ENCODE measurements around the gene IL36A. TPM values are rescaled to one million over a fixed set of nuclear protein-coding genes. Genes with fewer than 3 reads are reported as not detected.

The IL36A gene
- total RNA-seq, 3 donors from 2014 or later: not detected

- Histone ChIP-seq H3K4me1 (ENCODE audit: low read depth) (no peaks in the 10 kb centered on the region), H3K9me3 (no peaks in the 10 kb centered on the region), H3K36me3 (ENCODE audit: low read depth) (no peaks in the 10 kb centered on the region), H3K4me3 (no peak overlapping the region)
- DNase-seq: no peak
- no peak for TF ChIP-seq CTCF (IDR thresholded peaks at IDR 0.05)
- no peak for ATAC-seq
- intact Hi-C loops (cut with DNase I, micrococcal nuclease): no loop called here
These were observed 42.7 kb upstream of the IL36A start for GRCh38 chr2:112962308-112963175.

GRCh38 chr2:112967023-112967422, 38.2 kb upstream of the IL36A start:
- Histone ChIP-seq H3K4me1 (ENCODE audit: low read depth) (no peaks in the 10 kb centered on the region), H3K36me3 (ENCODE audit: low read depth) (no peaks in the 10 kb centered on the region), H3K9me3 (no peaks in the 10 kb centered on the region), H3K4me3 (no peak overlapping the region)
- ATAC-seq (no peak), DNase-seq (no peak)
- TF ChIP-seq CTCF (IDR thresholded peaks at IDR 0.05): no peak
- intact Hi-C loops (cut with DNase I, micrococcal nuclease): no loop called here

- Histone ChIP-seq H3K4me1 (ENCODE audit: low read depth) (no peaks in the 10 kb centered on the region), H3K4me3 (no peak overlapping the region), H3K36me3 (ENCODE audit: low read depth) (no peaks in the 10 kb centered on the region), H3K9me3 (no peaks in the 10 kb centered on the region)
- DNase-seq: no peak
- no peak for ATAC-seq
- intact Hi-C loops (cut with DNase I, micrococcal nuclease): no loop called here
- TF ChIP-seq CTCF (IDR thresholded peaks at IDR 0.05): no peak
These were observed 32.7 kb upstream of the IL36A start for GRCh38 chr2:112972423-112973086.

GRCh38 chr2:112973156-112973555, 32.1 kb upstream of the IL36A start:
- Histone ChIP-seq H3K36me3 (ENCODE audit: low read depth) (no peaks in the 10 kb centered on the region), H3K4me3 (no peak overlapping the region), H3K9me3 (no peaks in the 10 kb centered on the region), H3K4me1 (ENCODE audit: low read depth) (no peaks in the 10 kb centered on the region)
- intact Hi-C loops (cut with DNase I, micrococcal nuclease): no loop called here
- TF ChIP-seq CTCF (IDR thresholded peaks at IDR 0.05): no peak
- no peak for ATAC-seq
- no peak for DNase-seq

GRCh38 chr2:112977559-112978056, 27.7 kb upstream of the IL36A start, which contains the start of gene IL36G:
Gene IL36G (plus strand): TSS chr2:112978006. CDS start chr2:112978639, 633 bp downstream.
- DNase-seq (no peak), ATAC-seq (no peak)
- Histone ChIP-seq H3K4me3 (no peak within 1 kb of the TSS), H3K36me3 (ENCODE audit: low read depth) (no peaks in the 10 kb centered on the region), H3K9me3 (no peaks in the 10 kb centered on the region), H3K4me1 (ENCODE audit: low read depth) (no peaks in the 10 kb centered on the region)
- TF ChIP-seq CTCF (IDR thresholded peaks at IDR 0.05): no peak
- intact Hi-C loops (cut with DNase I, micrococcal nuclease): no loop called here
